GM12892 (cell line): ENCODE measurements around the gene P4HB.

ENCODE experiments used
- POLR2A ChIP-seq: IDR thresholded peaks from 2 replicates; pipeline ENCODE4 v1.6.1; 2011; ENCODE audit warnings: low read depth, low read length, control low read depth
- POLR2AphosphoS5 ChIP-seq: IDR thresholded peaks from 2 replicates; pipeline ENCODE4 v1.6.1; 2011; ENCODE audit warnings: low read depth, low read length, control low read depth

DNA sequence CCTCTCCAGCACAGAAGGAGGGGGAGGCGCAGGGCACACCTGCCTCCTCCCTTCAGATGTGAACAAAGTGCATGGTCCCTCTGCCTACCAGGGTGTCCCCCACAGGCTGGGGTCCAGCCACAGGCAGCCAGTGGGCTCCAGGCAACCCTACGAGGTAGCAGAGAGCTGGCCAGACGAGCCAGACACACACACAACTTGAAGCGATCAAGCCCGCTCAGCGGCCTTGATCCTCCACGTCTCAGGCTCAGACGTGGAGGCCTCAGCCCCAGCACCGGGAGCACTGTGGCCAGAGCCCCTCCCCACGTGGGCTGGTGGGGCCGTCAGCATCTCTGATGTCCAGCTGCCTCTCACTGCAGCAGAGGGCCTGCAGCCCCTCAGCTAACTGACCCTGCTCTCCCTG lies 35.7 kb downstream of the P4HB start:
- TF ChIP-seq POLR2AphosphoS5 (no peak), POLR2A (no peak)
